Heart right ventricle (tissue), 16 donors: ENCODE results near the gene QKI. TPM values are rescaled to one million over a fixed set of nuclear protein-coding genes. Genes with fewer than 3 reads are reported as not detected.
"Not testable (repeated sequence)": the region's sequence is repeated elsewhere in the genome, so short reads cannot be mapped to it uniquely, and the experiment has no call there.

ENCODE experiments used
- ATAC-seq, 8 donors: fragments of 200-7000 bp; cut with Tn5 transposase; one replicate each; pipeline ENCODE4 v1.9.1; 2020; ENCODE audit warnings: mild to moderate bottlenecking in 8 of 8, moderate library complexity in 8 of 8, moderate number of reproducible peaks in 1 of 8
- DNase-seq, 2 donors: peaks; one replicate each; pipeline ENCODE4 v3.0.0-alpha.2; 2020
- H3K27ac ChIP-seq, 10 donors: fragments of 200-600 bp; sonication (generic) in 2 of 10; one replicate each; pipeline versions ENCODE4 v1.5.0 to v1.8.0; 2020 to 2022; ENCODE audit warnings: mild to moderate bottlenecking in 3 of 10
- H3K27me3 ChIP-seq, 7 donors: fragments of 200-600 bp; one replicate each; pipeline ENCODE4 v1.8.0; 2021 to 2022; ENCODE audit warnings: mild to moderate bottlenecking in 2 of 7
- H3K36me3 ChIP-seq, 9 donors: fragments of 200-600 bp; sonication (generic) in 1 of 9; one replicate each; pipeline versions ENCODE4 v1.5.0 to v1.8.0; 2020 to 2022; ENCODE audit warnings: mild to moderate bottlenecking in 2 of 9
- H3K4me1 ChIP-seq, 9 donors: fragments of 200-600 bp; sonication (generic) in 1 of 9; one replicate each; pipeline versions ENCODE4 v1.5.0 to v1.8.0; 2020 to 2022; ENCODE audit warnings: mild to moderate bottlenecking in 4 of 9
- H3K4me3 ChIP-seq, 10 donors: fragments of 200-600 bp; sonication (generic) in 2 of 10; one replicate each; pipeline versions ENCODE4 v1.5.0 to v1.8.0; 2020 to 2022; ENCODE audit warnings: mild to moderate bottlenecking in 7 of 10, moderate library complexity in 2 of 10
- H3K9me3 ChIP-seq, 11 donors: fragments of 200-600 bp in 10 of 11; sonication (generic) in 2 of 11; one replicate each; pipeline versions ENCODE4 v1.5.0 to v1.8.0; 2013 to 2022; ENCODE audit warnings: mild to moderate bottlenecking in 2 of 11, control low read depth in 1 of 11, moderate library complexity in 1 of 11
- CTCF ChIP-seq, 9 donors: fragments of 200-600 bp; sonication (generic) in 2 of 9; IDR thresholded peaks; one replicate each; pipeline versions ENCODE4 v1.5.0 to v1.8.0; 2021 to 2022; ENCODE audit warnings: antibody characterized with exemption in 9 of 9, mild to moderate bottlenecking in 5 of 9, moderate library complexity in 1 of 9
- WGBS, 2 donors: extraction: QIAGEN DNeasy Blood & Tissue Kit; methylation state at CpG; one replicate each; pipeline ENCODE4 v1.1.7; 2013; ENCODE audit warnings: inconsistent platforms in 1 of 2; 5-methylcytosine and 5-hydroxymethylcytosine counted together
- intact Hi-C, 10 donors: fragments of 100-400 bp; cut with DNase I; formaldehyde crosslinking; loops; one replicate each; pipeline versions ENCODE4 v1.11.1 to v1.14.2; 2022
- polyA plus RNA-seq, 2 donors: library from polyadenylated mRNA; stranded (reverse); fragments of 200-250 nt; gene quantifications; one replicate each; pipeline ENCODE4 v1.2.3, GENCODE V29; 2013
- total RNA-seq, 10 donors: library from RNA; stranded (reverse); fragmentation: NEBNext Ultra II Directional in 3 of 10; extraction: Animal tissue kit (Norgen Biotek cat#: 25700) in 3 of 10; gene quantifications; one replicate each; pipeline versions ENCODE4 v1.2.1 to v1.2.4, GENCODE V29; 2021 to 2023
- donor health status: Arrhythmogenic right ventricular cardiomyopathy.
- donor health status: ischemic (EF 13 %, LVEDD 7.1; RV severe dilation, severe dysfunction).
- donor health status: healthy with polysubstance abuse.
- donor health status: DM: no; HTN: yes; CAD: no.
- donor health status: DM: no; HTN: no; CAD: no.
- donor health status: ischemic (EF 25% LVEDD 6.9; RV normal size, moderate dysfunction).
- donor health status: ischemic (EF 25% LVEDD 5.7; RV mildly dilated, moderate dysfunction).
- donor health status: healthy.
- donor health status: DM: yes; HTN: yes; CAD: no.
- donor health status: Ischemic cardiomyopathy.
- donor health status: ischemic (EF 35%, LVEDD 5.7; RV mildly dilated, moderate dysfunction).
- donor health status: nonischemic (EF 11% LVEDD 7.7; RV severe dilation, severe dysfunction).
- donor health status: DM: yes; HTN: yes; CAD: no.
- donor health status: PGD.
- donor health status: ischemic (EF 29% LVEDD 5.4; RV normal size, mild dysfunction).
- donor health status: nonischemic (EF 23%, LVEDD 6.1; RV moderate dilation, normal function).

QKI gene
- total and polyA plus RNA-seq, 12 donors: 74.7 to 551 (median 493) TPM

- no peak for TF ChIP-seq CTCF (IDR thresholded peaks at IDR 0.05)
- WGBS, 2 donors: 56 to 71% methylated on average over 4 of the region's 4 CpGs
- no peaks in the 10 kb centered on the region for H3K27me3 ChIP-seq
- peaks cover 15 to 100% (median 98%) of the 10 kb centered on the region in 9 donors for H3K4me1 ChIP-seq
- intact Hi-C loops: loop anchor here in 4 of 10 donors (5.0 to 10.0 kb wide), 4 partner anchors 56 to 498 kb away; no protein-coding TSS in a partner anchor
- no peaks in the 10 kb centered on the region for H3K9me3 ChIP-seq
- DNase-seq: peak; percentile 38 to 49
- no peak overlapping the region for H3K4me3 ChIP-seq
- no peaks in the 10 kb centered on the region for H3K36me3 ChIP-seq
- H3K27ac ChIP-seq: peak overlapping the region in 1 of 10 donors; percentile 15
- peak; percentile 31 to 74 (median 58) for ATAC-seq
These were observed 24.4 kb downstream of the QKI start for GRCh38 chr6:163438940-163439335.

- intact Hi-C loops: loop anchor here in 4 of 10 donors (5.0 to 10.0 kb wide), 4 partner anchors 55 to 498 kb away; no protein-coding TSS in a partner anchor
- not testable (repeated sequence) for H3K4me3 ChIP-seq, H3K27me3 ChIP-seq, H3K9me3 ChIP-seq, H3K36me3 ChIP-seq, DNase-seq
- Histone ChIP-seq H3K4me1 (peaks cover 15 to 100% (median 97%) of the 10 kb centered on the region in 9 donors), H3K27ac (peak overlapping the region in 1 of 10 donors; percentile 1)
- ATAC-seq: peak in 2 of 8 donors; percentile 10 to 15
- WGBS, 2 donors: 53 to 68% methylated on average over 10 of the region's 10 CpGs
These were observed 24.9 kb downstream of the QKI start for GRCh38 chr6:163439390-163439789.

- peaks cover 15 to 100% (median 97%) of the 10 kb centered on the region in 9 donors for H3K4me1 ChIP-seq
- no peak for DNase-seq
- no peak for ATAC-seq
- intact Hi-C loops: loop anchor here in 5 of 10 donors (5.0 to 10.0 kb wide), 5 partner anchors 55 to 497 kb away; no protein-coding TSS in a partner anchor
- H3K9me3 ChIP-seq: no peaks in the 10 kb centered on the region
- H3K27ac ChIP-seq: peak overlapping the region in 1 of 10 donors; percentile 1
- peaks cover 0 to 4% (median 0%) of the 10 kb centered on the region in 9 donors for H3K36me3 ChIP-seq
- no peaks in the 10 kb centered on the region for H3K27me3 ChIP-seq
- no peak for TF ChIP-seq CTCF (IDR thresholded peaks at IDR 0.05)
- no peak overlapping the region for H3K4me3 ChIP-seq
These were observed 25.5 kb downstream of the QKI start for GRCh38 chr6:163439997-163440396.

- intact Hi-C loops: loop anchor here in 1 of 10 donors (10.0 kb wide), 1 partner anchor 92 kb away; no protein-coding TSS in a partner anchor
- H3K4me1 ChIP-seq: peaks cover 14 to 100% (median 98%) of the 10 kb centered on the region in 9 donors
- 36 to 55% methylated on average over 2 of the region's 2 CpGs for WGBS, 2 donors
- H3K27ac ChIP-seq: no peak overlapping the region
- DNase-seq: no peak
- TF ChIP-seq CTCF (IDR thresholded peaks at IDR 0.05): no peak
- H3K27me3 ChIP-seq: no peaks in the 10 kb centered on the region
- H3K9me3 ChIP-seq: no peaks in the 10 kb centered on the region
- peaks cover 0 to 12% (median 0%) of the 10 kb centered on the region in 9 donors for H3K36me3 ChIP-seq
- H3K4me3 ChIP-seq: no peak overlapping the region
- no peak for ATAC-seq
These were observed 27.8 kb downstream of the QKI start for GRCh38 chr6:163442336-163442735.

GRCh38 chr6:163444077-163444476 is 29.6 kb downstream of the QKI start:
- Histone ChIP-seq H3K36me3 (peaks cover 0 to 12% (median 0%) of the 10 kb centered on the region in 9 donors), H3K9me3 (no peaks in the 10 kb centered on the region), H3K27ac (peak overlapping the region in 1 of 10 donors; percentile 6), H3K4me1 (peaks cover 14 to 100% (median 98%) of the 10 kb centered on the region in 9 donors), H3K4me3 (no peak overlapping the region), H3K27me3 (no peaks in the 10 kb centered on the region)
- ATAC-seq: peak in 2 of 8 donors; percentile 10 to 28
- TF ChIP-seq CTCF (IDR thresholded peaks at IDR 0.05): peak in 1 of 9 donors; percentile 7
- intact Hi-C loops: loop anchor here in 1 of 10 donors (10.0 kb wide), 1 partner anchor 91 kb away; no protein-coding TSS in a partner anchor
- WGBS, 2 donors: 55 to 56% methylated on average over 2 of the region's 2 CpGs
- no peak for DNase-seq
